Activated CD8-positive, alpha-beta T cell treated with anti-CD3 and anti-CD28 coated beads for 36 hours (primary cell): ENCODE results near the gene FAM200A. TPM values are rescaled to one million over a fixed set of nuclear protein-coding genes. Genes with fewer than 3 reads are reported as not detected.
"Not testable (repeated sequence)": the region's sequence is repeated elsewhere in the genome, so short reads cannot be mapped to it uniquely, and the experiment has no call there.

Experiments
- ATAC-seq: fragments of 200-7000 bp; cut with Tn5 transposase; one replicate; pipeline ENCODE4 v1.10.0; 2021; ENCODE audit warnings: mild to moderate bottlenecking, moderate library complexity
- CTCF ChIA-PET: fragments of 350-600 bp; sonication (Branson Sonifier 250); formaldehyde crosslinking; loops from one replicate; lab custom pipeline; 2021; ENCODE audit warnings: antibody characterized with exemption; lab: Charles Lee
- POLR2A ChIA-PET: fragments of 350-600 bp; sonication (Branson Sonifier 250); formaldehyde crosslinking; loops from one replicate; lab custom pipeline; 2021; ENCODE audit warnings: antibody characterized with exemption; lab: Charles Lee
- DNase-seq: peaks from one replicate; pipeline ENCODE4 v3.0.0-alpha.2; 2020
- H3K27ac Mint-ChIP-seq: one replicate; pipeline ENCODE4 v1.8.0; 2021; ENCODE audit warnings: mild to moderate bottlenecking, mixed read lengths
- H3K27me3 Mint-ChIP-seq: one replicate; pipeline ENCODE4 v1.8.0; 2021; ENCODE audit warnings: mixed read lengths
- H3K36me3 Mint-ChIP-seq: one replicate; pipeline ENCODE4 v1.8.0; 2021; ENCODE audit warnings: low read depth, mixed read lengths
- H3K4me1 Mint-ChIP-seq: one replicate; pipeline ENCODE4 v1.8.0; 2021; ENCODE audit warnings: low read depth, mixed read lengths
- H3K4me3 Mint-ChIP-seq: one replicate; pipeline ENCODE4 v1.8.0; 2021; ENCODE audit warnings: mild to moderate bottlenecking, moderate library complexity, mixed read lengths
- H3K9me3 Mint-ChIP-seq: one replicate; pipeline ENCODE4 v1.8.0; 2021; ENCODE audit warnings: mixed read lengths
- intact Hi-C: fragments of 100-400 bp; cut with micrococcal nuclease; formaldehyde crosslinking; loops from one replicate; pipeline ENCODE4 v1.10.0; 2022
- total RNA-seq, 2 experiments: library from RNA; stranded (reverse); gene quantifications; one replicate each; pipeline ENCODE4 v1.2.3, GENCODE V29; 2021
- TF ChIP-seq, protein P1 (sequence below): fragments of 200-600 bp; IDR thresholded peaks from one replicate; pipeline ENCODE4 v1.8.0; 2022; ENCODE audit warnings: antibody characterized with exemption, mild to moderate bottlenecking

FAM200A gene
- total RNA-seq, 2 experiments from 2014 or later = 4.8 to 4.9 TPM

DNA sequence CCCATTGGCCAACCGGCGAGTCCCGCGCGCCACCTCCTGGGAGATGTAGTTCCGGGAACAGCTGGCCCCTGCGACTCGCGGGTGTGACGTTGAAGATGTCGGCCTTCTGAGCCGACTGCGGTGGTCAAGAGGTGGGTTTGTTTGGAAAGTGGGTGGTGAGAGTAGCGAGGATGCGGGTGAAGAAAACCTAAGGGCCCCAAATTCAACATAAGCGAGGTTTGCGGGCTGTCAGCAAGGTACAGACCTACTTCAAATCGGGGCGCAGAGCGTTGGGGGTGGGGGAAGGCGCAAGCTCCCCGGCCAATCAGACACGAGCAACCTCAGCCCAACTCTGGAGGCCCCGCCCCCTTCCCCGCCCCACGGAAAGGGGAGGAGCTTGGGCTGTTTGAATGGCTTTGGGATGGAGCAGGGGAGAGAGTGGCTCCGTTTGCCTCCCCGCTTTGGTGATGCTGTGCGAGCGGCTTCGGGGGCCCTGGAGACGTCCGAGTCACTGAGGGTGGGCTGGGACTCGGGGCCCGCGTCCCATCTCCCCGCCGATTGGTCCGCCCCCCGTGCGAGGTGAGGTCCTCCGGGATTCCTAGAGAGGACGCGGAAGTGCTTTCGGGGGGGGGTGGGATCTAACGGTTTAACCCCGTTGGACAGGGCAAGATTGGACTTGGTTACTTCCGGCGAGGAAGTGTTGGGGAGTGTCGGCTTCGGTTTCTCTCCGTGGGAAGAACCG, 47.2 kb downstream of the FAM200A start, which contains the start of gene ZKSCAN5:
Gene ZKSCAN5 (plus strand): TSS at position 60 of the 721 bp plus-strand sequence. CDS start 1,383 bp downstream, outside the sequence.
- Mint-ChIP-seq H3K4me3 (peak within 1 kb of the TSS; percentile 84), H3K36me3 (peaks cover 14% of the 10 kb centered on the region), H3K4me1 (peaks cover 27% of the 10 kb centered on the region), H3K27me3 (no peaks in the 10 kb centered on the region), H3K27ac (peak within 1 kb of the TSS; percentile 95), H3K9me3 (peaks cover 3% of the 10 kb centered on the region)
- TF ChIP-seq, protein P1, sequence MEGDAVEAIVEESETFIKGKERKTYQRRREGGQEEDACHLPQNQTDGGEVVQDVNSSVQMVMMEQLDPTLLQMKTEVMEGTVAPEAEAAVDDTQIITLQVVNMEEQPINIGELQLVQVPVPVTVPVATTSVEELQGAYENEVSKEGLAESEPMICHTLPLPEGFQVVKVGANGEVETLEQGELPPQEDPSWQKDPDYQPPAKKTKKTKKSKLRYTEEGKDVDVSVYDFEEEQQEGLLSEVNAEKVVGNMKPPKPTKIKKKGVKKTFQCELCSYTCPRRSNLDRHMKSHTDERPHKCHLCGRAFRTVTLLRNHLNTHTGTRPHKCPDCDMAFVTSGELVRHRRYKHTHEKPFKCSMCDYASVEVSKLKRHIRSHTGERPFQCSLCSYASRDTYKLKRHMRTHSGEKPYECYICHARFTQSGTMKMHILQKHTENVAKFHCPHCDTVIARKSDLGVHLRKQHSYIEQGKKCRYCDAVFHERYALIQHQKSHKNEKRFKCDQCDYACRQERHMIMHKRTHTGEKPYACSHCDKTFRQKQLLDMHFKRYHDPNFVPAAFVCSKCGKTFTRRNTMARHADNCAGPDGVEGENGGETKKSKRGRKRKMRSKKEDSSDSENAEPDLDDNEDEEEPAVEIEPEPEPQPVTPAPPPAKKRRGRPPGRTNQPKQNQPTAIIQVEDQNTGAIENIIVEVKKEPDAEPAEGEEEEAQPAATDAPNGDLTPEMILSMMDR = no peak
- DNase-seq (peak; percentile 98), ATAC-seq (peak; percentile 89)
- intact Hi-C loops = loop anchor here (10.0 kb wide), 1 partner anchor 50 kb away; the partner anchor contains the start of genes FAM200A and ZNF655
- POLR2A ChIA-PET = interaction anchor here (0.6 to 2.8 kb wide), 13 partner anchors 9 to 415 kb away, joined by 3 to 9 read pairs (median 3); partner anchors contain the start of genes ATP5MF, TRIM4, ZNF655 and ZSCAN25
- CTCF ChIA-PET = interaction anchor here (0.9 to 1.9 kb wide), 5 partner anchors 10 to 486 kb away, joined by 3 to 6 read pairs (median 4); no protein-coding TSS in a partner anchor

DNA sequence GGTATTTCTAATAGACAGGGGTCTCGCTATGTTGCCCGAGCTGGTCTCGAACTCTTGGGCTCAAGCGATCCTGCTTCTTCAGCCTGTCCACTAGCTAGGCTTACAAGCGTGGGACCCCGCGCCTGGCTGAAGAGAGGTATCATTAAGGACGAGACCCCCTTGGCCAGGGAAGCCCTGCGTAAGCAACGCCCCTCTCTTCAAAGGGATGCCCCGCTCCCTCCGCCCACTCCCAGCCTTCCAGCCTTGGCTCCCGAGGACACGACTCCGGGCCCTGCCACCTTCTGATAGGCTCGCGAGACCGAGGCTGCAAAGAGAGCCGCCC, 47.7 kb downstream of the FAM200A start:
- TF ChIP-seq, protein P1 = no peak
- DNase-seq (no peak), ATAC-seq (no peak)
- intact Hi-C loops = loop anchor here (10.0 kb wide), 1 partner anchor 51 kb away; the partner anchor contains the start of genes FAM200A and ZNF655
- H3K27me3 Mint-ChIP-seq = no peaks in the 10 kb centered on the region
- peak overlapping the region; percentile 95 for H3K27ac Mint-ChIP-seq
- H3K4me1 Mint-ChIP-seq = peaks cover 27% of the 10 kb centered on the region
- H3K4me3 Mint-ChIP-seq = peak overlapping the region; percentile 84
- peaks cover 18% of the 10 kb centered on the region for H3K36me3 Mint-ChIP-seq
- peaks cover 3% of the 10 kb centered on the region for H3K9me3 Mint-ChIP-seq
- ChIA-PET POLR2A (interaction anchor here (0.6 to 2.8 kb wide), 9 partner anchors 9 to 415 kb away, joined by 3 to 9 read pairs (median 4); partner anchors contain the start of genes ATP5MF, TRIM4, ZNF655 and ZSCAN25), CTCF (interaction anchor here (0.9 to 1.9 kb wide), 5 partner anchors 11 to 486 kb away, joined by 3 to 6 read pairs (median 4); no protein-coding TSS in a partner anchor)

DNA sequence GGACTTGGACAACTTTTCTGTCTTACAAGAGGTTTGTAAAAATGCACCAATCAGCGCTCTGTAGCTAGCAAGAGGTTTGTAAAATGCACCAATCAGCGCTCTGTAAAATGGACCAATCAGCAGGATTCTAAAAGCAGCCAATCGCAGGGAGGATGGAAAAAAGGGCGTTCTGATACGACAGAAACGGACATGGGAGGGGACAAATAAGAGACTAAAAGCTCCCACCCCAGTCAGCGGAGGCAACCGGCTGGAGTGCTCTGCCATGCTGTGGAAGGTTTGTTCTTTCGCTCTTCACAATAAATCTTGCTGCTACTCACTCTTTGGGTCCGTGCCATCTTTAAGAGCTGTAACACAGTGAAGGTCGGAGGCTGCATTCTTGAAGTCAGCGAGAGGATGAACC, 50.7 kb downstream of the FAM200A start:
- H3K9me3 Mint-ChIP-seq, H3K27me3 Mint-ChIP-seq, H3K27ac Mint-ChIP-seq, CTCF ChIA-PET, ATAC-seq: not testable (repeated sequence)
- intact Hi-C loops = loop anchor here (2.0 to 10.0 kb wide), 2 partner anchors 28 to 54 kb away; partner anchors contain the start of genes FAM200A, ZNF655 and ZNF789
- POLR2A ChIA-PET = interaction anchor here (1.5 to 3.1 kb wide), 3 partner anchors 28 to 79 kb away, joined by 3 to 19 read pairs (median 11); partner anchors contain the start of genes ATP5MF and ZNF789
- peak overlapping the region; percentile 99 for H3K4me3 Mint-ChIP-seq
- peak; percentile 33 for DNase-seq
- H3K36me3 Mint-ChIP-seq = peaks cover 28% of the 10 kb centered on the region
- H3K4me1 Mint-ChIP-seq = peaks cover 32% of the 10 kb centered on the region

DNA sequence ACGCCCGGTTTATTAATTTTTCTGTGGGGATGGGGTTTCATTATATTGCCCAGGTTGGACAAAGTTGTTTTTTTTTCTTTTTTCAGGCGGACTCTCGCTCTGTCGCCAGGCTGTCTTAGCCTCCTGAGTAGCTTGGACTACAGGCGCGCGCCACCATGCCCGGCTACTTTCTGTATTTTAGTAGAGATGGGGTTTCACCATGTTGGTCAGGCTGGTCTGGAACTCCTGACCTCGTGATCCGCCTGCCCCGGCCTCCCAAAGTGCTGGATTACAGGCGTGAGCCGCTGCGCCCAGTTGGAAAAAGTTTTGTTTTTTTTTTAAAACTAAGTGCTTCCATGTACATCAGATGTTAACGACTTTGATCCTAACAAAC, 51.3 kb downstream of the FAM200A start:
- DNase-seq (peak; percentile 14), ATAC-seq (no peak)
- Mint-ChIP-seq H3K36me3 (peaks cover 32% of the 10 kb centered on the region), H3K9me3 (peaks cover 3% of the 10 kb centered on the region), H3K4me3 (peak overlapping the region; percentile 99), H3K27me3 (no peaks in the 10 kb centered on the region), H3K27ac (peak overlapping the region; percentile 99), H3K4me1 (peaks cover 27% of the 10 kb centered on the region)
- intact Hi-C loops = loop anchor here (2.0 to 10.0 kb wide), 2 partner anchors 28 to 54 kb away; partner anchors contain the start of genes FAM200A, ZNF655 and ZNF789
- ChIA-PET POLR2A (interaction anchor here (0.6 to 3.1 kb wide), 11 partner anchors 17 to 124 kb away, joined by 3 to 20 read pairs (median 4); partner anchors contain the start of genes ATP5MF, ZNF655 and ZNF789), CTCF (interaction anchor here (1.2 to 1.5 kb wide), 3 partner anchors 51 to 80 kb away, joined by 3 to 4 read pairs (median 3); partner anchors contain the start of gene FAM200A)
- TF ChIP-seq, protein P1 = no peak
